Measurements from ENCODE around the gene FBXW12.

- TF ChIP-seq MAX (IDR thresholded peaks at IDR 0.05; ENCODE audit: low read depth, low read length) (no peak), POLR2A (IDR thresholded peaks at IDR 0.05; ENCODE audit: extremely low read depth, insufficient read length) (no peak), MYC (IDR thresholded peaks at IDR 0.05; ENCODE audit: low read depth, low read length) (no peak)
- TF ChIP-seq, protein P1, sequence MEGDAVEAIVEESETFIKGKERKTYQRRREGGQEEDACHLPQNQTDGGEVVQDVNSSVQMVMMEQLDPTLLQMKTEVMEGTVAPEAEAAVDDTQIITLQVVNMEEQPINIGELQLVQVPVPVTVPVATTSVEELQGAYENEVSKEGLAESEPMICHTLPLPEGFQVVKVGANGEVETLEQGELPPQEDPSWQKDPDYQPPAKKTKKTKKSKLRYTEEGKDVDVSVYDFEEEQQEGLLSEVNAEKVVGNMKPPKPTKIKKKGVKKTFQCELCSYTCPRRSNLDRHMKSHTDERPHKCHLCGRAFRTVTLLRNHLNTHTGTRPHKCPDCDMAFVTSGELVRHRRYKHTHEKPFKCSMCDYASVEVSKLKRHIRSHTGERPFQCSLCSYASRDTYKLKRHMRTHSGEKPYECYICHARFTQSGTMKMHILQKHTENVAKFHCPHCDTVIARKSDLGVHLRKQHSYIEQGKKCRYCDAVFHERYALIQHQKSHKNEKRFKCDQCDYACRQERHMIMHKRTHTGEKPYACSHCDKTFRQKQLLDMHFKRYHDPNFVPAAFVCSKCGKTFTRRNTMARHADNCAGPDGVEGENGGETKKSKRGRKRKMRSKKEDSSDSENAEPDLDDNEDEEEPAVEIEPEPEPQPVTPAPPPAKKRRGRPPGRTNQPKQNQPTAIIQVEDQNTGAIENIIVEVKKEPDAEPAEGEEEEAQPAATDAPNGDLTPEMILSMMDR (IDR thresholded peaks at IDR 0.05; ENCODE audit: low read depth, low read length) = no peak
Observed at GRCh38 chr3:48414376-48415250, 42.6 kb downstream of the FBXW12 start.
